ENCODE measurements around the gene CDH15. TPM values are rescaled to one million over a fixed set of nuclear protein-coding genes. Genes with fewer than 3 reads are reported as not detected.

CDH15 gene
- total RNA-seq, 1 experiment from 2014 or later: 3.8 TPM

DNA sequence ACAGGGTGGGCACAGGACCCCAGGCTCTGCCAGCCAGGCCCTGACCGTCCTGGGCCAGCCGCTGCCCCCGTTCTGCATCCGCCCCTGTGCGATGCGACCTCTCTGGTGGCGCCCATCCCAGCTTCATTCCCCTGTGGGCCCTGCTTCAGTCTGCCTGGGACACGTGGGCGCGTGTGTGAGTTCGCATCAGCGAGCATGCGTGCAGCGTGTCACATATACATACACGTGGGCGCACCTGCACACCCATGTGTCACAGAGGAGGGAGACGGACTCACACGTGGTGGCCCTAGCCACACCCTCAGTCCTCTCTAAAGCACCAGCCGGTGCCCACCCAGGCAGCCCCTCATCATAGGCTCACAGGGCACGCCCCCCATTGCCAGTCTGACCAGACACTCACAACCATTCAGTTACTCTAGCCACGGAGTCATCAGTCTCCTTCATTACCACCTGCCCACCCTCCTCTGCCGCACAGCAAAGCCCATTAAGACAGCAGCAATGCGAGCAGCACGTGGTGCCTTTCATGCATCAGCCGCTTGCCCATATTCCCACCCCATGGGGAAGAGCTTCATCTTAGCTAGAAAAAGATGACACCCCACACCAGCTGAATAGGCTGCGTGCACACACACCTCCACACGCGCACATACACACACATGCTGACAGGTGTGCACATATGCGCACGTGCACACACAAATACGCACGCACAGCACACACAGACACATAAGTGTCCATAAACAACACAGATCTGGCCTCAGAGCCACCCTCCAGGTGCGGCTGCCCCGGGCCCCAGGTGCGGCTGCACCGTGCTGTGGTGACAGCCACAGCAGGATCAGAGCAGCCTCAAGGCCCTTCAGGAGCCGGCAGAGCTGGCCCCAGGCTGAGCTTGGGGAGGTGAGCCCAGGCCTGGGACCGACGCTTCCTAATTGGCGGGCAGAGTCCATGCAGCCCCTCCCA lies 9.5 kb upstream of the CDH15 start (continued):
- no peak for TF ChIP-seq ELF1 (IDR thresholded peaks at IDR 0.05; ENCODE audit: borderline replicate concordance, low read depth)
- no peak for TF ChIP-seq YY1 (IDR thresholded peaks at IDR 0.05; ENCODE audit: extremely low read depth, insufficient replicate concordance, low read depth, low read length)
- no peak for TF ChIP-seq RAD21 (IDR thresholded peaks at IDR 0.05; ENCODE audit: low read depth)
- TF ChIP-seq, protein P1, sequence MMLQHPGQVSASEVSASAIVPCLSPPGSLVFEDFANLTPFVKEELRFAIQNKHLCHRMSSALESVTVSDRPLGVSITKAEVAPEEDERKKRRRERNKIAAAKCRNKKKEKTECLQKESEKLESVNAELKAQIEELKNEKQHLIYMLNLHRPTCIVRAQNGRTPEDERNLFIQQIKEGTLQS (IDR thresholded peaks at IDR 0.05): no peak
- no peak for TF ChIP-seq EZH2 (IDR thresholded peaks at IDR 0.05)
- TF ChIP-seq, protein P2, sequence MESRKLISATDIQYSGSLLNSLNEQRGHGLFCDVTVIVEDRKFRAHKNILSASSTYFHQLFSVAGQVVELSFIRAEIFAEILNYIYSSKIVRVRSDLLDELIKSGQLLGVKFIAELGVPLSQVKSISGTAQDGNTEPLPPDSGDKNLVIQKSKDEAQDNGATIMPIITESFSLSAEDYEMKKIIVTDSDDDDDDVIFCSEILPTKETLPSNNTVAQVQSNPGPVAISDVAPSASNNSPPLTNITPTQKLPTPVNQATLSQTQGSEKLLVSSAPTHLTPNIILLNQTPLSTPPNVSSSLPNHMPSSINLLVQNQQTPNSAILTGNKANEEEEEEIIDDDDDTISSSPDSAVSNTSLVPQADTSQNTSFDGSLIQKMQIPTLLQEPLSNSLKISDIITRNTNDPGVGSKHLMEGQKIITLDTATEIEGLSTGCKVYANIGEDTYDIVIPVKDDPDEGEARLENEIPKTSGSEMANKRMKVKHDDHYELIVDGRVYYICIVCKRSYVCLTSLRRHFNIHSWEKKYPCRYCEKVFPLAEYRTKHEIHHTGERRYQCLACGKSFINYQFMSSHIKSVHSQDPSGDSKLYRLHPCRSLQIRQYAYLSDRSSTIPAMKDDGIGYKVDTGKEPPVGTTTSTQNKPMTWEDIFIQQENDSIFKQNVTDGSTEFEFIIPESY (IDR thresholded peaks at IDR 0.05; ENCODE audit: extremely low read depth, insufficient replicate concordance, low read length): no peak
- TF ChIP-seq ZNF274 (IDR thresholded peaks at IDR 0.05; ENCODE audit: low read depth, low read length): no peak
- no peak for TF ChIP-seq JUND (IDR thresholded peaks at IDR 0.05)

- Histone ChIP-seq H3K4me3 (replicated peaks in 1 of 2; ENCODE audit: low read depth in 1 of 2, low read length in 2 of 2) (no peak overlapping the region), H3K79me2 (ENCODE audit: insufficient read depth, low read length) (no peaks in the 10 kb centered on the region), H3K36me3 (ENCODE audit: control insufficient read depth in 1 of 2, insufficient read depth in 2 of 2, low read length in 2 of 2) (no peaks in the 10 kb centered on the region), H3K4me2 (ENCODE audit: low read length) (no peak overlapping the region), H3K27ac (ENCODE audit: low read depth, low read length) (no peak overlapping the region), H4K20me1 (ENCODE audit: insufficient read depth) (no peaks in the 10 kb centered on the region), H3K9me2 (ENCODE audit: insufficient read depth) (no peaks in the 10 kb centered on the region), H3K9ac (ENCODE audit: low read length) (no peak overlapping the region), H3K27me3 (ENCODE audit: insufficient read depth, low read length) (no peaks in the 10 kb centered on the region), H2AFZ (ENCODE audit: low read depth, low read length, poor library complexity, severe bottlenecking) (no peak overlapping the region), H3K4me1 (ENCODE audit: control insufficient read depth in 1 of 2, insufficient read depth in 2 of 2, low read length in 2 of 2) (peaks cover 6 to 15% of the 10 kb centered on the region in 2 experiments), H3K9me3 (ENCODE audit: control insufficient read depth in 1 of 2, insufficient read depth in 1 of 2, low read depth in 1 of 2, low read length in 2 of 2) (peaks cover 0 to 4% of the 10 kb centered on the region in 2 experiments; a peak in 1 of 4 replicates)
- no peak for DNase-seq (ENCODE audit: low read depth, low spot score)
- ATAC-seq: no peak
- intact Hi-C loops (cut with micrococcal nuclease): no loop called here
- BruUV-seq (replicated peaks): no TSS peak
- TF ChIP-seq YY1 (IDR thresholded peaks at IDR 0.05; ENCODE audit: extremely low read depth, insufficient replicate concordance, low read depth, low read length): no peak
- no peak for TF ChIP-seq REST (IDR thresholded peaks at IDR 0.05; ENCODE audit: low read depth)
- TF ChIP-seq MAX (IDR thresholded peaks at IDR 0.05): no peak
- no peak for TF ChIP-seq SP1 (IDR thresholded peaks at IDR 0.05; ENCODE audit: low read depth)
- no peak for TF ChIP-seq CEBPB (IDR thresholded peaks at IDR 0.05; ENCODE audit: low read depth)
- no peak for TF ChIP-seq RAD21 (IDR thresholded peaks at IDR 0.05; ENCODE audit: low read depth)
- TF ChIP-seq, protein P1 (IDR thresholded peaks at IDR 0.05): no peak
- TF ChIP-seq SRF (IDR thresholded peaks at IDR 0.05; ENCODE audit: low read depth): no peak
- no peak for TF ChIP-seq ELF1 (IDR thresholded peaks at IDR 0.05; ENCODE audit: borderline replicate concordance, low read depth)
- no peak for TF ChIP-seq EGR1 (IDR thresholded peaks at IDR 0.05; ENCODE audit: low read depth)
- no peak for TF ChIP-seq ZFX (IDR thresholded peaks at IDR 0.05)
- TF ChIP-seq TCF7L2 (IDR thresholded peaks at IDR 0.05; ENCODE audit: borderline replicate concordance, extremely low read depth, insufficient read depth, insufficient read length): no peak
- ChIA-PET POLR2A (no interaction called here), RAD21 (ENCODE audit: low non-redundant PET in 1 of 2, low total read pairs in 2 of 2, uncharacterized antibody in 2 of 2, unreplicated experiment in 2 of 2) (no interaction called here), CTCF (no interaction called here)
Observed at GRCh38 chr16:89163297-89163696, 8.3 kb upstream of the CDH15 start.

Data from HCT116 (cell line).